ENCODE measurements around the gene SLC17A7. TPM values are rescaled to one million over a fixed set of nuclear protein-coding genes. Genes with fewer than 3 reads are reported as not detected.
A peak's percentile ranks its signal among the peaks of the same experiment; 100 is the strongest.
"Not testable (repeated sequence)": the region's sequence is repeated elsewhere in the genome, so short reads cannot be mapped to it uniquely, and the experiment has no call there.

Gene SLC17A7
- polyA plus RNA-seq, 1 donor: 0.43 TPM

GRCh38 chr19:49470615-49470978 lies 29.3 kb upstream of the SLC17A7 start:
- no peak for DNase-seq

- DNase-seq: no peak
Measured at GRCh38 chr19:49469828-49470614, 28.7 kb upstream of the SLC17A7 start.

GRCh38 chr19:49468746-49469447 lies 27.6 kb upstream of the SLC17A7 start:
- peak; percentile 53 for DNase-seq

GRCh38 chr19:49468199-49468598 lies 26.9 kb upstream of the SLC17A7 start:
- DNase-seq: no peak

GRCh38 chr19:49465371-49465770 lies 24.0 kb upstream of the SLC17A7 start:
- DNase-seq: no peak

- no peak for DNase-seq
Measured at GRCh38 chr19:49463960-49464740, 22.8 kb upstream of the SLC17A7 start.

GRCh38 chr19:49462492-49462891 lies 21.2 kb upstream of the SLC17A7 start:
- no peak for DNase-seq

- no peak for DNase-seq
Measured at GRCh38 chr19:49461656-49462055, 20.3 kb upstream of the SLC17A7 start.

GRCh38 chr19:49461130-49461529 lies 19.8 kb upstream of the SLC17A7 start:
- not testable (repeated sequence) for DNase-seq

- no peak for DNase-seq
Measured at GRCh38 chr19:49459388-49459787, 18.1 kb upstream of the SLC17A7 start.

GRCh38 chr19:49458567-49458903 lies 17.2 kb upstream of the SLC17A7 start:
- DNase-seq: no peak

GRCh38 chr19:49456326-49456725 lies 15.0 kb upstream of the SLC17A7 start:
- no peak for DNase-seq

GRCh38 chr19:49455773-49456172 lies 14.4 kb upstream of the SLC17A7 start:
- peak; percentile 70 for DNase-seq

- no peak for DNase-seq
Measured at GRCh38 chr19:49453757-49454240, 12.5 kb upstream of the SLC17A7 start.

- DNase-seq: peak; percentile 98
Measured at GRCh38 chr19:49453013-49453756, 11.9 kb upstream of the SLC17A7 start, which contains the start of gene ALDH16A1. TSS of gene ALDH16A1 (plus strand) at chr19:49453225. CDS start at chr19:49453332, 107 bp downstream.

GRCh38 chr19:49451430-49452181 lies 10.3 kb upstream of the SLC17A7 start, which contains the start of gene PIH1D1:
TSS of gene PIH1D1 (minus strand) at chr19:49451814. CDS start at chr19:49451574, 240 bp downstream.
- peak; percentile 99 for DNase-seq

- no peak for DNase-seq
Measured at GRCh38 chr19:49450405-49450804, 9.1 kb upstream of the SLC17A7 start.

- no peak for DNase-seq
Measured at GRCh38 chr19:49448432-49448786, 7.1 kb upstream of the SLC17A7 start.

- DNase-seq: no peak
Measured at GRCh38 chr19:49447485-49448431, 6.4 kb upstream of the SLC17A7 start.

GRCh38 chr19:49445997-49446396 lies 4.7 kb upstream of the SLC17A7 start:
- DNase-seq: no peak
